Neural cell (in vitro differentiated cells): ENCODE data around the gene TLCD5. TPM values are rescaled to one million over a fixed set of nuclear protein-coding genes. Genes with fewer than 3 reads are reported as not detected.

Experiments
- H2AFZ ChIP-seq: fragments of 200-600, 300-800 bp; sonication (generic), shearing (Covaris generic); 2 replicates; pipeline ENCODE4 v1.6.0; 2014; ENCODE audit warnings: low read depth, mild to moderate bottlenecking, antibody characterized with exemption, low read length, moderate library complexity
- H3F3A ChIP-seq: fragments of 200-600 bp; shearing (Covaris generic); 2 replicates; pipeline ENCODE4 v1.6.1; 2016; ENCODE audit warnings: mild to moderate bottlenecking, moderate library complexity, mixed read lengths, antibody characterized with exemption, low read length; ENCODE audit not compliant: insufficient read depth, poor library complexity, severe bottlenecking
- H3K27ac ChIP-seq: fragments of 200-600, 300-800 bp; sonication (generic), shearing (Covaris generic); 2 replicates; pipeline ENCODE4 v1.5.1; 2014; ENCODE audit warnings: mild to moderate bottlenecking, low read length, moderate library complexity
- H3K27me3 ChIP-seq: fragments of 300-800, 200-600 bp; sonication (generic), shearing (Covaris generic); 2 replicates; pipeline ENCODE4 v1.6.0; 2014; ENCODE audit warnings: mild to moderate bottlenecking, low read depth, low read length, moderate library complexity; ENCODE audit not compliant: insufficient read depth
- H3K36me3 ChIP-seq: fragments of 300-800, 200-600 bp; sonication (generic), shearing (Covaris generic); 2 replicates; pipeline ENCODE4 v1.5.1; 2014; ENCODE audit warnings: mild to moderate bottlenecking, antibody characterized with exemption, low read length, moderate library complexity; ENCODE audit not compliant: insufficient read depth
- H3K4me2 ChIP-seq: fragments of 300-800, 200-600 bp; sonication (generic), shearing (Covaris generic); 2 replicates; pipeline ENCODE4 v1.6.0; 2014; ENCODE audit warnings: mild to moderate bottlenecking, low read length
- H3K4me3 ChIP-seq: fragments of 300-800, 200-600 bp; sonication (generic), shearing (Covaris generic); 2 replicates; pipeline ENCODE4 v1.5.1; 2014; ENCODE audit warnings: mild to moderate bottlenecking, low read length, moderate library complexity
- H3K79me2 ChIP-seq: fragments of 200-600 bp; shearing (Covaris generic); replicated peaks from 2 replicates; pipeline ENCODE4 v1.6.0; 2014; ENCODE audit warnings: mild to moderate bottlenecking, low read length, moderate library complexity; ENCODE audit not compliant: insufficient read depth
- H3K9ac ChIP-seq: fragments of 300-800, 200-600 bp; sonication (generic), shearing (Covaris generic); 2 replicates; pipeline ENCODE4 v1.6.1; 2016; ENCODE audit warnings: mild to moderate bottlenecking, low read length, mixed read lengths
- H3K9me2 ChIP-seq: fragments of 200-600 bp; shearing (Covaris generic); 2 replicates; pipeline ENCODE4 v1.6.1; 2016; ENCODE audit warnings: mild to moderate bottlenecking, low read length, mixed read lengths; ENCODE audit not compliant: insufficient read depth
- H3K9me3 ChIP-seq: fragments of 200-600, 300-800 bp; sonication (generic), shearing (Covaris generic); 2 replicates; pipeline ENCODE4 v1.6.1; 2016; ENCODE audit warnings: mild to moderate bottlenecking, mixed run types, low read length, moderate library complexity, mixed read lengths
- H4K20me1 ChIP-seq: fragments of 200-600 bp; shearing (Covaris generic); 2 replicates; pipeline ENCODE4 v1.6.1; 2016; ENCODE audit warnings: mild to moderate bottlenecking, mixed run types; ENCODE audit not compliant: insufficient read depth
- CTCF ChIP-seq: fragments of 450-650 bp; IDR thresholded peaks from 2 replicates; pipeline ENCODE4 v1.5.1; 2014; ENCODE audit warnings: antibody characterized with exemption, mild to moderate bottlenecking, moderate library complexity; ENCODE audit not compliant: poor library complexity, severe bottlenecking
- EP300 ChIP-seq: fragments of 450-650 bp; conservative IDR thresholded peaks from 2 replicates; pipeline ENCODE4 v1.6.1; 2014; ENCODE audit warnings: antibody characterized with exemption, mild to moderate bottlenecking, moderate library complexity; ENCODE audit not compliant: poor library complexity, severe bottlenecking
- EZH2 ChIP-seq: fragments of 200-600, 300-800 bp; shearing (Covaris generic), sonication (generic); IDR thresholded peaks from 2 replicates; pipeline ENCODE4 v1.6.1; 2014; ENCODE audit warnings: antibody characterized with exemption, low read length, borderline replicate concordance, mild to moderate bottlenecking; ENCODE audit not compliant: insufficient read depth, poor library complexity, severe bottlenecking
- MXI1 ChIP-seq: fragments of 450-650 bp; conservative IDR thresholded peaks from 2 replicates; pipeline ENCODE4 v1.6.1; 2014; ENCODE audit warnings: antibody characterized with exemption, mild to moderate bottlenecking; ENCODE audit not compliant: poor library complexity, severe bottlenecking
- POLR2AphosphoS5 ChIP-seq: IDR thresholded peaks from 2 replicates; pipeline ENCODE4 v1.6.1; 2012
- RAD21 ChIP-seq: fragments of 450-650 bp; conservative IDR thresholded peaks from 2 replicates; pipeline ENCODE4 v1.6.1; 2014; ENCODE audit warnings: antibody characterized with exemption, mild to moderate bottlenecking, moderate library complexity
- REST ChIP-seq: IDR thresholded peaks from 2 replicates; pipeline ENCODE4 v1.6.1; 2012; ENCODE audit warnings: borderline replicate concordance
- SMC3 ChIP-seq: fragments of 450-650 bp; conservative IDR thresholded peaks from 2 replicates; pipeline ENCODE4 v1.6.1; 2014; ENCODE audit warnings: antibody characterized with exemption, mild to moderate bottlenecking, moderate library complexity; ENCODE audit not compliant: poor library complexity
- TAF1 ChIP-seq: IDR thresholded peaks from 2 replicates; pipeline ENCODE4 v1.6.1; 2012; ENCODE audit warnings: low read depth
- polyA plus RNA-seq: library from polyadenylated mRNA; depleted of rRNA; stranded (reverse); fragments of >200 nt; gene quantifications from 2 replicates; pipeline ENCODE4 v1.2.3, GENCODE V29; 2014

The TLCD5 gene
- polyA plus RNA-seq, 1 donor from 2014 or later: 31.1 TPM

GRCh38 chr11:120354068-120354467 is 29.0 kb downstream of the TLCD5 start:
- Histone ChIP-seq H2AFZ (no peak overlapping the region), H3K4me3 (no peak overlapping the region), H3K9ac (no peak overlapping the region), H3K79me2 (peaks cover 39% of the 10 kb centered on the region), H3K4me2 (no peak overlapping the region), H3K27me3 (no peaks in the 10 kb centered on the region), H3K9me2 (no peaks in the 10 kb centered on the region), H3K9me3 (no peaks in the 10 kb centered on the region), H3F3A (no peaks in the 10 kb centered on the region), H4K20me1 (no peaks in the 10 kb centered on the region), H3K36me3 (no peaks in the 10 kb centered on the region), H3K27ac (no peak overlapping the region)
- TF ChIP-seq CTCF (no peak), EP300 (no peak), SMC3 (no peak), REST (no peak), EZH2 (no peak), RAD21 (no peak), POLR2AphosphoS5 (no peak), MXI1 (no peak), TAF1 (no peak)

GRCh38 chr11:120354779-120355178 is 29.7 kb downstream of the TLCD5 start:
- Histone ChIP-seq H4K20me1 (no peaks in the 10 kb centered on the region), H3K4me2 (no peak overlapping the region), H2AFZ (no peak overlapping the region), H3K79me2 (peaks cover 36% of the 10 kb centered on the region), H3K27me3 (no peaks in the 10 kb centered on the region), H3K9me3 (no peaks in the 10 kb centered on the region), H3K27ac (no peak overlapping the region), H3F3A (no peaks in the 10 kb centered on the region), H3K9ac (no peak overlapping the region), H3K4me3 (no peak overlapping the region), H3K9me2 (no peaks in the 10 kb centered on the region), H3K36me3 (no peaks in the 10 kb centered on the region)
- no peak for TF ChIP-seq POLR2AphosphoS5
- no peak for TF ChIP-seq EZH2
- no peak for TF ChIP-seq TAF1
- no peak for TF ChIP-seq REST
- TF ChIP-seq CTCF: no peak
- TF ChIP-seq MXI1: no peak
- TF ChIP-seq EP300: no peak
- no peak for TF ChIP-seq SMC3
- no peak for TF ChIP-seq RAD21
